HL-60 (cell line): ENCODE results near the gene STX4.

ENCODE experiments used
- DNase-seq, 2 experiments: peaks; one replicate each; pipeline ENCODE4 v3.0.0-alpha.2; 2010 to 2020; ENCODE audit warnings: low read depth in 1 of 2, low spot score in 1 of 2
- H3K27ac ChIP-seq: fragments of 250-450 bp; sonication (Bioruptor Pico); replicated peaks from 2 replicates; pipeline ENCODE4 v1.5.1; 2020; ENCODE audit warnings: mild to moderate bottlenecking, moderate library complexity
- H3K27me3 ChIP-seq: fragments of 250-450 bp; sonication (Bioruptor Pico); 2 replicates; pipeline ENCODE4 v1.5.1; 2021; ENCODE audit warnings: mild to moderate bottlenecking, moderate library complexity; ENCODE audit not compliant: insufficient read depth, poor library complexity, severe bottlenecking
- H3K4me3 ChIP-seq: replicated peaks from 2 replicates; pipeline ENCODE4 v1.5.1; 2011; ENCODE audit warnings: mild to moderate bottlenecking, control low read depth, low read length; ENCODE audit not compliant: insufficient read depth
- CTCF ChIP-seq: IDR thresholded peaks from one replicate; pipeline ENCODE4 v1.5.1; 2011; ENCODE audit warnings: low read length, control low read depth, inconsistent platforms; ENCODE audit not compliant: insufficient read depth
- GABPA ChIP-seq: IDR thresholded peaks from 2 replicates; pipeline ENCODE4 v1.6.1; 2012; ENCODE audit warnings: low read depth
- POLR2AphosphoS5 ChIP-seq: IDR thresholded peaks from 2 replicates; pipeline ENCODE4 v1.6.1; 2012; ENCODE audit warnings: low read depth
- REST ChIP-seq: IDR thresholded peaks from 2 replicates; pipeline ENCODE4 v1.6.1; 2012; ENCODE audit warnings: low read depth; ENCODE audit not compliant: insufficient replicate concordance
- SPI1 ChIP-seq: IDR thresholded peaks from 2 replicates; pipeline ENCODE4 v1.6.1; 2012; ENCODE audit warnings: low read depth, mild to moderate bottlenecking, borderline replicate concordance

STX4 gene

GRCh38 chr16:30989469-30990047, 43.8 kb upstream of the STX4 start:
- Histone ChIP-seq H3K27me3 (no peaks in the 10 kb centered on the region), H3K4me3 (no peak overlapping the region), H3K27ac (no peak overlapping the region)
- no peak for TF ChIP-seq SPI1
- TF ChIP-seq GABPA, result no peak
- no peak for DNase-seq

GRCh38 chr16:30990105-30990504, 43.3 kb upstream of the STX4 start:
- Histone ChIP-seq H3K27me3 (no peaks in the 10 kb centered on the region), H3K4me3 (no peak overlapping the region), H3K27ac (no peak overlapping the region)
- no peak for DNase-seq
- TF ChIP-seq GABPA (no peak), POLR2AphosphoS5 (no peak), SPI1 (no peak), CTCF (no peak), REST (no peak)

GRCh38 chr16:30991052-30991451, 42.3 kb upstream of the STX4 start:
- no peak overlapping the region for H3K27ac ChIP-seq
- no peaks in the 10 kb centered on the region for H3K27me3 ChIP-seq
- no peak for DNase-seq
- H3K4me3 ChIP-seq, result no peak overlapping the region
- TF ChIP-seq POLR2AphosphoS5, result no peak
- TF ChIP-seq SPI1, result no peak
- no peak for TF ChIP-seq GABPA
- no peak for TF ChIP-seq REST
- no peak for TF ChIP-seq CTCF

- peak in 1 of 2 experiments; percentile 23 for DNase-seq
- H3K27ac ChIP-seq, result peak overlapping the region; percentile 78
- TF ChIP-seq REST (no peak), SPI1 (no peak), CTCF (no peak), GABPA (no peak), POLR2AphosphoS5 (no peak)
Observed at GRCh38 chr16:30992276-30992780, 41.0 kb upstream of the STX4 start.

More at GRCh38 chr16:30992276-30992780, 41.0 kb upstream of the STX4 start:
- Histone ChIP-seq H3K4me3 (no peak overlapping the region), H3K27me3 (no peaks in the 10 kb centered on the region)
